ENCODE measurements around the gene NPNT. TPM values are rescaled to one million over a fixed set of nuclear protein-coding genes. Genes with fewer than 3 reads are reported as not detected.

NPNT gene
- total and polyA plus RNA-seq, 9 donors = 4.3 to 49.9 (median 16.0) TPM

GRCh38 chr4:105946771-105947170 is 51.5 kb downstream of the NPNT start:
- no peaks in the 10 kb centered on the region for H3K36me3 ChIP-seq
- H3K4me3 ChIP-seq = no peak overlapping the region
- H3K4me1 ChIP-seq (ENCODE audit: insufficient read depth) = no peaks in the 10 kb centered on the region
- TF ChIP-seq CTCF (IDR thresholded peaks at IDR 0.05) = no peak
- TF ChIP-seq POLR2A (IDR thresholded peaks at IDR 0.05) = no peak
- no peak for TF ChIP-seq EP300 (IDR thresholded peaks at IDR 0.05)
- H3K9me3 ChIP-seq = no peaks in the 10 kb centered on the region
- WGBS, 3 donors = 79 to 92% (median 89%) methylated on average over 3 of the region's 3 CpGs
- no peak overlapping the region for H3K27ac ChIP-seq
- no peaks in the 10 kb centered on the region for H3K27me3 ChIP-seq
- DNase-seq = no peak
- intact Hi-C loops (cut with DNase I) = no loop called here

GRCh38 chr4:105950701-105951100 is 55.4 kb downstream of the NPNT start:
- H3K27me3 ChIP-seq = no peaks in the 10 kb centered on the region
- no peak overlapping the region for H3K27ac ChIP-seq
- DNase-seq = no peak

GRCh38 chr4:105951198-105951597 is 55.9 kb downstream of the NPNT start:
- H3K36me3 ChIP-seq = no peaks in the 10 kb centered on the region
- DNase-seq = no peak
- no peak overlapping the region for H3K4me3 ChIP-seq
- TF ChIP-seq EP300 (IDR thresholded peaks at IDR 0.05) = no peak
- TF ChIP-seq POLR2A (IDR thresholded peaks at IDR 0.05) = no peak
- TF ChIP-seq CTCF (IDR thresholded peaks at IDR 0.05) = no peak
- no peaks in the 10 kb centered on the region for H3K4me1 ChIP-seq (ENCODE audit: insufficient read depth)
- H3K27me3 ChIP-seq = no peaks in the 10 kb centered on the region
- 53 to 54% (median 53%) methylated on average over 3 of the region's 3 CpGs for WGBS, 3 donors
- no peak overlapping the region for H3K27ac ChIP-seq
- H3K9me3 ChIP-seq = no peaks in the 10 kb centered on the region
- intact Hi-C loops (cut with DNase I) = no loop called here

More at GRCh38 chr4:105950701-105951100, 55.4 kb downstream of the NPNT start:
- Histone ChIP-seq H3K4me3 (no peak overlapping the region), H3K4me1 (ENCODE audit: insufficient read depth) (no peaks in the 10 kb centered on the region), H3K36me3 (no peaks in the 10 kb centered on the region), H3K9me3 (no peaks in the 10 kb centered on the region)
- 87 to 98% (median 96%) methylated on average over 5 of the region's 5 CpGs for WGBS, 3 donors
- no peak for TF ChIP-seq CTCF (IDR thresholded peaks at IDR 0.05)
- no peak for TF ChIP-seq EP300 (IDR thresholded peaks at IDR 0.05)
- intact Hi-C loops (cut with DNase I) = no loop called here

- Histone ChIP-seq H3K27me3 (no peaks in the 10 kb centered on the region), H3K27ac (no peak overlapping the region), H3K4me1 (ENCODE audit: insufficient read depth) (no peaks in the 10 kb centered on the region), H3K4me3 (no peak overlapping the region), H3K36me3 (no peaks in the 10 kb centered on the region), H3K9me3 (no peaks in the 10 kb centered on the region)
- no peak for DNase-seq
- 64 to 71% (median 67%) methylated on average over 3 of the region's 3 CpGs for WGBS, 3 donors
- TF ChIP-seq POLR2A (IDR thresholded peaks at IDR 0.05) (no peak), CTCF (IDR thresholded peaks at IDR 0.05) (no peak), EP300 (IDR thresholded peaks at IDR 0.05) (no peak)
- intact Hi-C loops (cut with DNase I) = no loop called here
Observed at GRCh38 chr4:105952591-105952990, 57.3 kb downstream of the NPNT start.

- no peaks in the 10 kb centered on the region for H3K36me3 ChIP-seq
- no peak overlapping the region for H3K27ac ChIP-seq
- no peak overlapping the region for H3K4me3 ChIP-seq
- H3K9me3 ChIP-seq = no peaks in the 10 kb centered on the region
- intact Hi-C loops (cut with DNase I) = no loop called here
- H3K4me1 ChIP-seq (ENCODE audit: insufficient read depth) = no peaks in the 10 kb centered on the region
- H3K27me3 ChIP-seq = no peaks in the 10 kb centered on the region
- no peak for TF ChIP-seq CTCF (IDR thresholded peaks at IDR 0.05)
- TF ChIP-seq POLR2A (IDR thresholded peaks at IDR 0.05) = no peak
- no peak for TF ChIP-seq EP300 (IDR thresholded peaks at IDR 0.05)
- DNase-seq = no peak
- 34 to 44% (median 43%) methylated on average over 4 of the region's 4 CpGs for WGBS, 3 donors
Observed at GRCh38 chr4:105956569-105956968, 61.3 kb downstream of the NPNT start.
